ENCODE measurements around the gene DNAI7. TPM values are rescaled to one million over a fixed set of nuclear protein-coding genes. Genes with fewer than 3 reads are reported as not detected.
A peak's percentile ranks its signal among the peaks of the same experiment; 100 is the strongest.

Gene DNAI7
- total RNA-seq (0.39 and 0.62 TPM in 2 replicates), polyA plus RNA-seq (not detected in 2 replicates), polyA minus RNA-seq (not detected in 2 replicates)
- 0.16 TPM for total RNA-seq (2013)

DNA sequence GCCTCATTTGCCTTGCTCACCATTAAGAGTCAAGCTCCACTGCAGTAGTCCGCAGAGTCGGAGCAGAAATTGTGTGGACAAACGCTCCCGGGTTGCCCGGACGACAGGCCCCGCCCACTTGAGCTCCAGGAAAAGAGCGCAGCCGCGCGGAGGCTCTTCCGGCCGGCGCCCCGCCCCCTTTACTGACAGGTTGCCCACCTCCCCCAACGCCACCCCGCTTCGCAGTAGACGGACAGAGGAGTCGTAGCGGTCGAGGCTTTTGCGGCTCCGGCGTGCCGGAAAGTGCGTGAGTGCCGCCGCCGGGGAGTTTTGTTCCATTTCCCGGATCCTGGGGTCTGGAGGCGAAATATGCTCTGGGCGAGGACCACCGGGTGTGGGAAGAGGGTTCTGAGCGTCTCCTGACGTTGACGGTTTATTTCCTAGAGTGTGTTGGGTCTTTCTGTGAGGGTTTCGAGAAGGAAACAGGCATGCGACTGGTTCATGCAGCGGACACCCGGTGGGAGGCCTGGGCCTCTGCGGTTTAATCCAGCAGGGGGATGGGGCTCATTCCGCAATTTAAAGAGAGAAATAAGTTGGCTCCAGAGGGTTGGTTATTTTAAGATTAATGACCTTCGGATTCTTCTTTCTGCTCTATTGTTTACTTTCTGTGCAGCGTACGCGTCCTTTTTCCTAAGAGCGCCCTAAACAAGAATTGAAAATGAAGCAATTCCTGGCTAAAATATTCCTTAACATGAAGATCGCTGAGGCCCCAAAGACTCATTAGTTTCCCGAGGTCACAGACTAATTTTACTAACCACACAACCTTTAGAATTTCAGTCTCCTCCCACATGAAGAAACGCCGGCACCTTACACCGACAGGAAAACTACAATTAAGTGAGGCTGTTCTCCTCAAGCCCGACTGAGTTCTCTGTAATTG is at the start of gene DNAI7, which contains the start of gene ETFRF1:
Gene DNAI7 (minus strand): TSS at position 105 of the 916 bp plus-strand sequence. CDS start 82 bp downstream, at position 23.
Gene ETFRF1 (plus strand): TSS at position 182 of the 916 bp plus-strand sequence. CDS start 8,720 bp downstream, outside the sequence.
- Histone ChIP-seq H3K4me2 (replicated peaks; ENCODE audit: low read depth, low read length, poor library complexity, severe bottlenecking) (peak within 1 kb of the TSS; percentile 82), H3K36me3 (replicated peaks in 1 of 2; ENCODE audit: control extremely low read depth in 1 of 2, control insufficient read depth in 1 of 2, extremely low read depth in 1 of 2, insufficient read depth in 2 of 2, low read length in 1 of 2) (no peaks in the 10 kb centered on the region), H3K27me3 (replicated peaks in 1 of 4; ENCODE audit: control extremely low read depth in 1 of 4, control insufficient read depth in 3 of 4, insufficient read depth in 4 of 4, low read length in 3 of 4) (no peaks in the 10 kb centered on the region), H4K20me1 (ENCODE audit: control insufficient read depth, insufficient read depth, low read length, poor library complexity, severe bottlenecking) (no peaks in the 10 kb centered on the region), H2AFZ (ENCODE audit: insufficient read depth, low read depth, low read length, poor library complexity, severe bottlenecking) (peak within 1 kb of the TSS; percentile 74), H3K27ac (ENCODE audit: low read length in 2 of 2) (peak within 1 kb of the TSS; percentile 92 to 95), H3K4me3 (ENCODE audit: control extremely low read depth in 1 of 5, extremely low read depth in 1 of 5, insufficient read depth in 1 of 5, low read depth in 2 of 5, low read length in 4 of 5) (peak within 1 kb of the TSS; percentile 83 to 94 (median 93)), H3K9me3 (ENCODE audit: control extremely low read depth in 1 of 3, control insufficient read depth in 2 of 3, insufficient read depth in 1 of 3, low read length in 2 of 3) (no peaks in the 10 kb centered on the region), H3K4me1 (ENCODE audit: control insufficient read depth in 2 of 2, insufficient read depth in 2 of 2, low read length in 2 of 2) (peaks cover 14 to 18% of the 10 kb centered on the region in 2 donors), H3K9ac (ENCODE audit: low read length) (peak within 1 kb of the TSS; percentile 88), H3K79me2 (ENCODE audit: control insufficient read depth, insufficient read depth, low read length) (peaks cover 19% of the 10 kb centered on the region)
- TF ChIP-seq EZH2 (IDR thresholded peaks at IDR 0.05; ENCODE audit: borderline replicate concordance, insufficient read depth, low read depth, low read length, poor library complexity, severe bottlenecking), result no peak
- no peak for TF ChIP-seq CTCF (IDR thresholded peaks at IDR 0.05)
- peak; percentile 97 for ATAC-seq (ENCODE audit: low read depth)
- intact Hi-C loops (cut with micrococcal nuclease), result loop anchor here (1.0 to 10.0 kb wide), 5 partner anchors 15 to 1739 kb away; partner anchors contain the start of genes FGFR1OP2 and INTS13
- peaks cover 40% of the 10 kb centered on the region for H3K4me1 Mint-ChIP-seq
- 0% methylated on average over 43 of the region's 54 CpGs for WGBS (ENCODE audit: insufficient coverage)
- H3K4me3 Mint-ChIP-seq, result peak within 1 kb of the TSS; percentile 98
- ChIA-PET CTCF (interaction anchor here (0.6 to 1.7 kb wide), 11 partner anchors 9 to 192 kb away, joined by 3 to 20 read pairs (median 4); a partner anchor contains a TSS), POLR2A (interaction anchor here (0.9 to 2.2 kb wide), 5 partner anchors 37 to 192 kb away, joined by 3 to 10 read pairs (median 4); a partner anchor contains a TSS)
- H3K27ac Mint-ChIP-seq, result peak within 1 kb of the TSS; percentile 97
- no peaks in the 10 kb centered on the region for H3K9me3 Mint-ChIP-seq (ENCODE audit: insufficient read depth)
- H3K27me3 Mint-ChIP-seq, result no peaks in the 10 kb centered on the region
- DNase-seq, result peak; percentile 98

DNA sequence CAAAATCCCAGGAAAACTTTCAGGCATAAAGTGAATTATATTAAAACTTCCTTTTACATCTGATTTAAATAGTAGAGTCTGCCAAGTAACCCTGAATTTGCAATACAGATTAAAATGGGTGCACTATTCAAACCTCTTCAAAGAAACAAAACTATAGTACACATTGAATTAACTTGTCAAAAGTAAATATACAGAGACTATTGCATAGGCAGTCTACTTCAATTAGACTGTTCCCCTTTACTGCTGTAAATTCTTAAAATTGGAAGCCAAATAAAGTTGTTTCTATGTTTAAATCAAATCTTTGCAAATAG is 48.7 kb upstream of the DNAI7 start:
- ATAC-seq (ENCODE audit: low read depth) (no peak), DNase-seq (no peak)
- intact Hi-C loops (cut with micrococcal nuclease), result no loop called here
- CTCF ChIA-PET, result no interaction called here
- Histone ChIP-seq H3K4me2 (replicated peaks; ENCODE audit: low read depth, low read length, poor library complexity, severe bottlenecking) (no peak overlapping the region), H2AFZ (ENCODE audit: insufficient read depth, low read depth, low read length, poor library complexity, severe bottlenecking) (no peak overlapping the region), H3K27ac (ENCODE audit: low read length in 2 of 2) (peak overlapping the region in 1 of 2 donors; percentile 54), H3K27me3 (replicated peaks in 1 of 4; ENCODE audit: control extremely low read depth in 1 of 4, control insufficient read depth in 3 of 4, insufficient read depth in 4 of 4, low read length in 3 of 4) (no peaks in the 10 kb centered on the region), H3K4me1 (ENCODE audit: control insufficient read depth in 2 of 2, insufficient read depth in 2 of 2, low read length in 2 of 2) (peaks cover 0 to 2% of the 10 kb centered on the region in 2 donors), H3K79me2 (ENCODE audit: control insufficient read depth, insufficient read depth, low read length) (peaks cover 61% of the 10 kb centered on the region), H3K9me3 (ENCODE audit: control extremely low read depth in 1 of 3, control insufficient read depth in 2 of 3, insufficient read depth in 1 of 3, low read length in 2 of 3) (no peaks in the 10 kb centered on the region), H3K4me3 (ENCODE audit: control extremely low read depth in 1 of 5, extremely low read depth in 1 of 5, insufficient read depth in 1 of 5, low read depth in 2 of 5, low read length in 4 of 5) (no peak overlapping the region), H3K9ac (ENCODE audit: low read length) (no peak overlapping the region), H4K20me1 (ENCODE audit: control insufficient read depth, insufficient read depth, low read length, poor library complexity, severe bottlenecking) (peaks cover 7% of the 10 kb centered on the region), H3K36me3 (replicated peaks in 1 of 2; ENCODE audit: control extremely low read depth in 1 of 2, control insufficient read depth in 1 of 2, extremely low read depth in 1 of 2, insufficient read depth in 2 of 2, low read length in 1 of 2) (peaks cover 0 to 15% of the 10 kb centered on the region in 2 experiments)
- POLR2A ChIA-PET, result no interaction called here
- no peaks in the 10 kb centered on the region for H3K9me3 Mint-ChIP-seq (ENCODE audit: insufficient read depth)
- H3K27ac Mint-ChIP-seq, result no peak overlapping the region
- TF ChIP-seq EZH2 (IDR thresholded peaks at IDR 0.05; ENCODE audit: borderline replicate concordance, insufficient read depth, low read depth, low read length, poor library complexity, severe bottlenecking), result no peak
- TF ChIP-seq CTCF (IDR thresholded peaks at IDR 0.05), result no peak
- H3K4me3 Mint-ChIP-seq, result no peak overlapping the region
- H3K4me1 Mint-ChIP-seq, result peaks cover 20% of the 10 kb centered on the region
- H3K27me3 Mint-ChIP-seq, result no peaks in the 10 kb centered on the region

Measured in B cell (primary cell).